Measurements from ENCODE around the gene COMMD1.

COMMD1 gene

DNA sequence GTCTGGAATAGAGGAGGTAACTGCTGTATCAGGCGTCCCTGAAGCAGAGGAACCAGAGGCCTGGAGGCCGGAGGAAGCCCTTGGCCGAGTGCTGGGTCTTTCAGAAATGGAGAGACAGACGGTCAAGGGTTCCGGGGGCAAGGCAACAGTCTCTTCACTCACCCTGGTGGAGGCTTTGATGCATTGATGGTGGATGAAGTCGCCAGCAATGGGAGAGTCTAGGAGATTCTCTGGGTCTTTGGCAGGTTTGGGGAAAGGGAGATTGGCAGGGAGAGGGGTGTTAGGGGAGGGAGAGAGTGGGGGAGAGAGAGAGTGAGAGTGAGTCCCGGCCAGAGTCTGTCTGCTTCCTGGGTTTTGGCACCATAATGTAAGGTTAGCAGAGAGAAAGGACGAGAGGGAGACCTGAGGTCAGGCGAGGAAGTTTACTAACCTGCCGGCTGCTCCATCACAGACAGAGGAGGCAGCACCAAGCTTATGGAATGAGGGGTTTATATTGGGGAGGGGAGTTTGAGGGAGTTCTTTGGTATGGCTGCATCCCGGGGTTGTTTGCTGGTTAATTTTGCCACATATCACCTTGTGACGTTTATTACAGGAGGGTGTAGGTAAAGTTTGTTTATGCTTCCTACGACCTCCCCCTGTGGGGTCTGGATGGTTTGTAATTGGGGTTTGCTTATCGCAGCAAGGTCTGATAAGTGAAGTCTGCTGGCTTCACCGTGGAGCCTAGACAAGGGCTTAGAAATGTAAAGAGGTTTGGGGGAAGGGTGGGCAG lies 19.6 kb downstream of the COMMD1 start:
- Histone ChIP-seq H3K36me3 (ENCODE audit: control insufficient read depth, low read length) (no peaks in the 10 kb centered on the region), H4K20me1 (ENCODE audit: control insufficient read depth, insufficient read depth, low read depth, low read length) (no peaks in the 10 kb centered on the region), H3K79me2 (ENCODE audit: control insufficient read depth, low read length) (no peaks in the 10 kb centered on the region), H3K4me1 (ENCODE audit: control insufficient read depth, low read length) (peaks cover 10% of the 10 kb centered on the region), H3K9me2 (replicated peaks; ENCODE audit: control insufficient read depth, low read length) (no peaks in the 10 kb centered on the region), H3K4me2 (ENCODE audit: low read length) (no peak overlapping the region), H3K27me3 (ENCODE audit: control insufficient read depth, low read length) (no peaks in the 10 kb centered on the region), H3F3A (ENCODE audit: control insufficient read depth, insufficient read depth) (no peaks in the 10 kb centered on the region), H3K4me3 (ENCODE audit: low read length) (no peak overlapping the region), H3K27ac (ENCODE audit: low read depth, low read length) (no peak overlapping the region), H3K9me3 (ENCODE audit: control insufficient read depth, insufficient read depth, low read length) (no peaks in the 10 kb centered on the region)
- no peak for TF ChIP-seq EZH2phosphoT487 (IDR thresholded peaks at IDR 0.05; ENCODE audit: borderline replicate concordance, low read length)
- TF ChIP-seq, protein P1, sequence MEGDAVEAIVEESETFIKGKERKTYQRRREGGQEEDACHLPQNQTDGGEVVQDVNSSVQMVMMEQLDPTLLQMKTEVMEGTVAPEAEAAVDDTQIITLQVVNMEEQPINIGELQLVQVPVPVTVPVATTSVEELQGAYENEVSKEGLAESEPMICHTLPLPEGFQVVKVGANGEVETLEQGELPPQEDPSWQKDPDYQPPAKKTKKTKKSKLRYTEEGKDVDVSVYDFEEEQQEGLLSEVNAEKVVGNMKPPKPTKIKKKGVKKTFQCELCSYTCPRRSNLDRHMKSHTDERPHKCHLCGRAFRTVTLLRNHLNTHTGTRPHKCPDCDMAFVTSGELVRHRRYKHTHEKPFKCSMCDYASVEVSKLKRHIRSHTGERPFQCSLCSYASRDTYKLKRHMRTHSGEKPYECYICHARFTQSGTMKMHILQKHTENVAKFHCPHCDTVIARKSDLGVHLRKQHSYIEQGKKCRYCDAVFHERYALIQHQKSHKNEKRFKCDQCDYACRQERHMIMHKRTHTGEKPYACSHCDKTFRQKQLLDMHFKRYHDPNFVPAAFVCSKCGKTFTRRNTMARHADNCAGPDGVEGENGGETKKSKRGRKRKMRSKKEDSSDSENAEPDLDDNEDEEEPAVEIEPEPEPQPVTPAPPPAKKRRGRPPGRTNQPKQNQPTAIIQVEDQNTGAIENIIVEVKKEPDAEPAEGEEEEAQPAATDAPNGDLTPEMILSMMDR (IDR thresholded peaks at IDR 0.05; ENCODE audit: low read depth, low read length, poor library complexity, severe bottlenecking), result no peak

DNA sequence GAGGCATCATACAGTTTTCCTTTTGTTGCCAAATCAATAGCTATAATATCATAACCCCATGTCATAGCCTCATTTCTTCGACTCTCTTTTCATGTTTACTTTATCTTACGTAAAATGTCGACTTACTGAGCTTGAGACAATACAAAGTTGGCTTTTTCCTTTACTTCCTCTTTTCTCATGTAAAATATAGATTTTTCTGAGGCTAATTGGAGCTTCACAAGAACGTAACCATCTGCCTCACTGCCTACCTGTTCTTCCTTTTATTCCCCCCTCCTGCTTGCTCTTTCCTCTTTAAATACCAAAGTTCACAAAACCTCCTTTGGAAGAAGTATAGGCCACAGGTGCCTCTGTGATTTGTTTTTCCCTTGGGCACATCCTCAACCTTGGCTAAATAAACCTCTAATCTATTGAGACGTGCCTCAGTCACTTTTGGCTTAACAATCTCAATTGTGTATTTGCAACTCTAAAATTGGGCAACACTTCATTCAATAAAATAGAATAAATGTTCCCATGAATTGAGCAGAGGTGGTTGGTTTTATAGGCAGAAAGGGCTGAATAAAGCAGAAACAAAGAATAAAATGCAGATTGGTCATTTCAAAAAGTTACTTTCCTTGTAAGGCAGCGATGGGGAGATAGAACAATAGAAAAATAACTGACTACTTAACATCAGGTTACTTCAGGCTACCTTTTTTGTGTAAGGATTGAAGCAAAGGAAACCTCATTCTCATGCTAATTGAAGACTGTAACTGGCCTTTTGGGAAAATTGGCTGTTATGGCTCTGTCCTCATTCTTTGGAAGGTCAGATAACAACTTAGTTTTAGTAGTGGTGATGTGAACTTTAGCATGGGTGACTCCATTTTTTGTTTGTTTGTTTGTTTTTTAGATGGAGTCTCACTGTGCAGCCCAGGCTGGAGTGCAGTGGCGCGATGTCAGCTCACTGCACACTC lies 21.3 kb downstream of the COMMD1 start:
- TF ChIP-seq EZH2phosphoT487 (IDR thresholded peaks at IDR 0.05; ENCODE audit: borderline replicate concordance, low read length), result no peak
- TF ChIP-seq, protein P1 (IDR thresholded peaks at IDR 0.05; ENCODE audit: low read depth, low read length, poor library complexity, severe bottlenecking), result no peak
- Histone ChIP-seq H3K4me1 (ENCODE audit: control insufficient read depth, low read length) (peaks cover 10% of the 10 kb centered on the region), H4K20me1 (ENCODE audit: control insufficient read depth, insufficient read depth, low read depth, low read length) (no peaks in the 10 kb centered on the region), H3K4me3 (ENCODE audit: low read length) (no peak overlapping the region), H3K9me3 (ENCODE audit: control insufficient read depth, insufficient read depth, low read length) (no peaks in the 10 kb centered on the region), H3F3A (ENCODE audit: control insufficient read depth, insufficient read depth) (no peaks in the 10 kb centered on the region), H3K27ac (ENCODE audit: low read depth, low read length) (no peak overlapping the region), H3K36me3 (ENCODE audit: control insufficient read depth, low read length) (no peaks in the 10 kb centered on the region), H3K79me2 (ENCODE audit: control insufficient read depth, low read length) (no peaks in the 10 kb centered on the region), H3K4me2 (ENCODE audit: low read length) (no peak overlapping the region; the same call in 1 of the 2 replicates), H3K9me2 (replicated peaks; ENCODE audit: control insufficient read depth, low read length) (no peaks in the 10 kb centered on the region), H3K27me3 (ENCODE audit: control insufficient read depth, low read length) (no peaks in the 10 kb centered on the region)

DNA sequence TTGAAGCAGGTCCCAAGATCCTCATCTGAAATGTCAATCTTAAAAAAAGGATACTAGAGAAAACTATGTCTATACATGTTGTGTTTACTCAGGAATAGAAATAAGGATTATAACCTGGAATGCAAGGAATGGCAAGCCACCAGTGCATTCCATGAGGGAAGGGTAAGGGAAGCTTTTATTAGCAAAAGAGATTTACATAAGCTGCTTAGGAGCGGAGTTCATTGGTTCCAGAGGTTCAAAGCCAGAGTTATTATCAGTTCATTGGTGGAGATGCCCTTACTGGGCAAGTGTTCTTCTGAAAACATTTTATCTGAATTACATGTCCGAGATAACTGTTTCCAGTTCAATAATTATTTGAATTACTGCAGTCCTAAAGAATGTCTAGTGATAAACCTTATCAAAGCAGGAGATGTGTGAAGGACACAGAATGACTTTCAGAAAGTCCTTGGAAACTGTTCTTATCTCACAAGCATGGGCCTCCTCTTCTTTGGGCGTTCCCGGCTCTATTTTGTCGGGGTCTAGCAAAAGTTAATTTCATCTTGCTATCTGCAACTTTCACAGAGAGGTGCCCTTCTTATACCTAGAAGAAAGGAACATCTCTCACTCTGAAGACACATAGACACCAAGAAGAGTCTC lies 23.5 kb downstream of the COMMD1 start:
- no peaks in the 10 kb centered on the region for H3K36me3 ChIP-seq (ENCODE audit: control insufficient read depth, low read length)
- H3K4me1 ChIP-seq (ENCODE audit: control insufficient read depth, low read length), result peaks cover 10% of the 10 kb centered on the region
- no peaks in the 10 kb centered on the region for H3K9me3 ChIP-seq (ENCODE audit: control insufficient read depth, insufficient read depth, low read length)
- H3K9me2 ChIP-seq (replicated peaks; ENCODE audit: control insufficient read depth, low read length), result no peaks in the 10 kb centered on the region
- no peak overlapping the region for H3K4me3 ChIP-seq (ENCODE audit: low read length)
- H3K27me3 ChIP-seq (ENCODE audit: control insufficient read depth, low read length), result no peaks in the 10 kb centered on the region
- H3K27ac ChIP-seq (ENCODE audit: low read depth, low read length), result no peak overlapping the region
- TF ChIP-seq EZH2phosphoT487 (IDR thresholded peaks at IDR 0.05; ENCODE audit: borderline replicate concordance, low read length), result no peak
- TF ChIP-seq, protein P1 (IDR thresholded peaks at IDR 0.05; ENCODE audit: low read depth, low read length, poor library complexity, severe bottlenecking), result no peak
- H3K4me2 ChIP-seq (ENCODE audit: low read length), result no peak overlapping the region
- no peaks in the 10 kb centered on the region for H3F3A ChIP-seq (ENCODE audit: control insufficient read depth, insufficient read depth)
- no peaks in the 10 kb centered on the region for H4K20me1 ChIP-seq (ENCODE audit: control insufficient read depth, insufficient read depth, low read depth, low read length)
- no peaks in the 10 kb centered on the region for H3K79me2 ChIP-seq (ENCODE audit: control insufficient read depth, low read length)

Data from DOHH2 (cell line).